Middle frontal gyrus (tissue), 1 donor: ENCODE measurements around the gene ALCAM.
A peak's percentile ranks its signal among the peaks of the same experiment; 100 is the strongest.

Experiments
- DNase-seq: peaks from one replicate; pipeline ENCODE4 v3.0.0-alpha.2; 2015; ENCODE audit warnings: low spot score; ENCODE audit errors: extremely low spot score

The ALCAM gene

DNA sequence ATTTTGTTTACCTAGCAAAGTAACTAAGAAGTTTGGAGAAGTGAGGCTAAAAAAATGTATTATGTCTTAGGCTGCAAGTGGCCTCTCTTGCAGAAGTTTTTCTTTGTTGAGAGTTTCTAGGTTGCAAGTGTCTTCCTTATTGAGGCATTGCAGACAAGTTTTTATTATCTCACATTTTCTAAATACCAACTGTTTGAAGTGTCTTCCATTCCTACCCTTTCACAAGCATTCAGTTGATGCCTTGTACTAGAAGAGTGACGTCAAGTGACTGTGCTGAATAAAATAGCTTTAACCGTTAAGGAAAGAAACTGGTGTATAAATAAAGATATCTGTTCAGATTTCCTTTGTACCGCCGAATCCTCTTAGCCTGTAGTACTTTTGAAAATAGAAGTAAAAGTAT, 123.3 kb downstream of the ALCAM start:
- no peak for DNase-seq

DNA sequence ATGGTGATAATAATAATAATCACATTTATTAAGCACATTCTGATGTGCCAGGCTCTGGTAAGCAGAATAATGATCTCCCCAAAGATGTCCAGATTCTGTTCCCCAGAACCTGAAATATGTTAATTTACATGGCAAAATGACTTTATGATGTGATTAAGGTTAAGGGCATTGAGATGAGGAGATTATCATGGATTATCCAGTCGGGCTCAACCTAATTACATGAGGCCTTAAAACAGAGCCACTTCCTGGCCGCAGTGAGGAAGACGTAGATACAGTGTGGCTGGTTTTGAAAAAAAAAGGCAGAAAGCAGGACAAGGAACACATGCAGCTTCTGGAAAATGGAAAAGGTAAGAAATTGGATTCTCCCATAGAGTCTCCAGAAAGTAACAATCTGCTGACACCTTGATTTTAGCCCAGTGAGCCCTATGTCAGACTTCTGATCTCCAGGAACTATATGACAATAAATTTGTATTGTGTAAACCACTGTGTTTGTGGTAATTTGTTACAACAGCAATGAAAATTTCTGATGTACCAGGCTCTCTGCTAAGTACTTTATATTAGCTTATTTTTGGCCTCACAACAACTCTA, 126.7 kb downstream of the ALCAM start:
- no peak for DNase-seq

DNA sequence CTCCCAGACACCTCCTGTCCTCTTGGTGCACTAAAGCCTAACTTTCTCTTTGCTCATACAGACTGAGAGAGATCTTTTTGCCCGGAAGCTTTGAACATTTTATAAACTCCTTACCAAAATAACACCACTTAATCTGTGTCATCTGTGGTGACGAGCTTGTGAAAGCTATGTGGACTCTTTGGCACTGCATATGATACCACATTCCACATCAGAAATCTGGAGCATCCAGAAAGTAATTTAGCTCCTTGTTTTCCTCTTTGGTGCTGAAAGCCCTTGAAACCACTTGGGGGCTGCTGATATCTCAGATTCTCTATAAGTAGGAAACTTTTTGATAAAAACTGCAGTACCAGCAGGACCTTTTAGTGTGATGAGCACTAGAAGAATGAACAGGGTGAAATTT, 128.3 kb downstream of the ALCAM start:
- DNase-seq: no peak

DNA sequence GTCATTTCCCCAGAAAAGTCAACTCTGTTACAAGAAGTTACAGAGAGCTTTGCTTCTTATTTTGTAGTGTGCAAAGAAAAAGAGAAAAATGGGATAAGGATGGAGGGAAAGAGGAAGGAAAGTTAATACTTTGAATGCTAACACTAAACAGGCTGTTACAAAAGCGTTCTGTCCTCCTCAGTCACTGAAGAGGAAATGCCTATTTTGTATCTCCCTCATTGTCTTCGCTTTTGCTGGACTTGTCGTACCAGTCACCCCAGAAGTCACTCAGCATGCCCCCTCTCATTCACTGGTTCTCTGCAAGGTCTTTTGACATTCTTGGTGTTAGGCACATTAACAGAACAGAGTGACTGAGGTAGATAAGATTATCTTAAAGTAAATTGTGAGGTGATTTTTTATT, 129.6 kb downstream of the ALCAM start:
- no peak for DNase-seq

DNA sequence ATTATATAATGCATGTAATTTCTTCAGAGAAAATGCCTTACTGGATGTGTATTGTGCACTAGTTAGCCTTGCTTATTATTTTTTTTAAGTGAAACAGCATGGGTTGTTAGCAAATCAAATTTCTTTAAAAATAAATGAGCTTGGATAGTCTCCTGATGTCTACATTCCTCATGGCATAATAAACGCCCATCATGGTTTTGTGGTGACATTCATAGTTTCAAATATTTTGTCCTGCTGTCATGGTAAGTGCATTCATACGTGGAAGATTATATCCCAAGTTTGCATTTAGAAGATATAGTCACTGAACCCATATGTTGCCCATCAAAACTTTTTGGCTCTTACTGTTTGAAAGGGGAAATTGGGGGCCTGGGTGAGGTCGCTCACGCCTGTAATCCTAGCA, 130.7 kb downstream of the ALCAM start:
- DNase-seq: no peak

DNA sequence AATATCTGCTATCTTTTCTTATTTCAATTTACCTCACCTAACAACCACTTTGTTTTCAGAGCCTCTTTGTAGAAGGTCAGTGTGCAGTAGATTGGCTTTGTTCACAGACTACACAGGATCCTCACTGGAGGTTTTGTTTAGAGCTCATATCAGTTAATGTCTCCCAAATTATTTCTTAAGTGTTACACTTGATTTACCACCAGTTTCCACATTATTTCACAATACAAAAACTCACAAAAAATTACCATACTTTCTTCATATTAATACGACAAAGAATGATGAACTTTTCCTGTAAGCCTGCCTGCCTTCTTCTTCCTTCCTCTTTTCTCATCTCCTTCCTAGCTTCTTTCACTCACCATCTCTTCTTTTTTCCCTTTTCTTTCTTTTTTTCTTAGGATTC, 133.3 kb downstream of the ALCAM start:
- DNase-seq: no peak

DNA sequence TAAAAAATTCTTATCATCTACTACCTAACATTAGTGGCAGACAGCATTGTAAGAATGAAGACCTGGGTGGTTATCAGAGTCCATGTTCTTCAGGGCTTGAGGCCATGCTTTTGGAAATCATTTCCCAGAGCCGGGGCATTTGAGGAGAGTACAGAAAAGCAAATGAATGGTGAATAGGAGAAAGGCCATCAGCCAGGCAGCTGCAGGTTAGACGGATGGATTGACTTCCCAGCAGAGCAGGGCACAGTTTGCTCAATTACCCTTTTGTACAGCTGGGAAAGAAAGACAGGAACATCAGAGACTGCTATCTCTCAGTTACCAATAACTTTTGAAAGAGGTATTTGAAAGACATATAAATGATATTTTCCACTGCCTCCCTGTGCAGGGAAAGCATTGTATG, 135.6 kb downstream of the ALCAM start:
- DNase-seq: no peak

DNA sequence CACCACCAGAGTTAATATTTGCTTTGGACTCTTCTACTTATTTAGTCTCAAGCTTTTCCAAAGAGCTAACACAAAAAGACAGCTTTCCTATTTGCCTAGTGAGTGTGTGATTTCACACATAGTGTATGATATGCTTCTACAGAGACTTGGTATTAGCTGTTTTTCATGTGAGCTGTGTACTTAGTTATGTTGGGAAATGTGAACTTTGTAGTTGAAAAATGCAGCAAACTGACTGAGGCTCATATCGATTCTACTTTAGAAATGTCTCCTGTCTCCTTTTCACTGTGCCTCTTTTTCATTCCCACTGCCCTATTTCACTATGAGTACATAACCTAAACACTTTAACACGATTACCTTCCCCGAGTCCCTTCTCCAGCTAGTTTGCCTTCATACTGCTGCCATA, 136.5 kb downstream of the ALCAM start:
- no peak for DNase-seq

DNA sequence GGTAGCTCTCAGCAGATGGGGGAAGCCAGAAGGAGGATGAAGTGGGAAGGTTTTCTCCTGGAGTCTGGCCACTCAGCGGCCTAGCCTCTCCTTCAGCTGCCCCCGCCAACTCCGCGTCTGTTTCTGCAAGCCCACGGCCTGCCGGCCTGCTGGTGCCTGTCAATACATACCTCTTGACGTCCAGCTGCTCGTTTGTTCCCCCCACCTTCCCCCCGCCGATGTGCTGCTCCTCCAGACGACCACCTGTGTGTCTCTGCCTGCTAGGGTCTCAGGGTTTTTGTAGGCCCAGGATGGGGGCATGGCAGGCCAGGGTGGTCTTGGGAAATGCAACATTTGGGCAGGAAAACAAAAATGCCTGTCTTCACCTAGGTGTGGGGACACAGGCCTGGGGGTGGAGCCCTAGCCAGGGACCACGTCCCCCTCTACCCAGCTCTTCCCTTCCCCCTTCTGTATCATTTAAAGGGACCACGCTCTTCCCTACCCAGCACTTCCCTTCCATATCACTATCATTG, 137.8 kb downstream of the ALCAM start:
- DNase-seq: no peak

DNA sequence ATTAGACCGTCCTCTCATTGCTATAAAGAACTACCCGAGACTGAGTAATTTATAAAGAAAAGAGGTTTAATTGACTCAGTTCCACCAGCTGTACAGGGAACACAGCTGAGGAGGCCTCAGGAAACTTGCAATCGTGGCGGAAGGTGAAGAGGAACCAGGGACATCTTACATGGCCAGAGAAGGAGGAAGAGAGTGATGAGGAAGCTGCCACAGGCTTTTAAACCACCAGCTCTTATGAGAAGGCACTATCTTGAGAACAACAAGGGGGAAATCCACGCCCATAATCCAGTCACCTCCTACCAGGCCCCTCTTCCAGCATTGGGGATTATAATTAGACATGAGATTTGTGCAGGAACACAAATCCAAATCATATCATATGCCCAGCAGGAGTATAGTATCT, 138.5 kb downstream of the ALCAM start:
- DNase-seq: no peak

DNA sequence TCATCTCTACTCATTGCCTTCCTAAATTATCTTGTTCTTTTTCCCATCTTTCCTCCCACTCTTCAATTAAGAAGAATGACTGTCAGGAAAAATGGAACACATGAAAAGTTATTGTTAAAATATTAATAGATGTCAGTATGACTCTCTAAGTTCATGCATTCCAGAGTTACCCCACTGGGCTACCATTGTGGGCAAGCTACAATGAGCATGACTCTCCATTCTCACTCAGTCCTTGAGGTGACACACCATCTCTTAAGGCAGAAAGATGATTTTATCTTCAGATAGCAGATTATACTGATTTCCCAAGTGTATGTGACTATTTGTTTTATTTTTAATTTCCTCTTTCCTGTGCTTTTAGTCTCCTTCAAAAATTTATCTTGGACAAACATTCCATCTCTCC, 144.3 kb downstream of the ALCAM start:
- DNase-seq: no peak

DNA sequence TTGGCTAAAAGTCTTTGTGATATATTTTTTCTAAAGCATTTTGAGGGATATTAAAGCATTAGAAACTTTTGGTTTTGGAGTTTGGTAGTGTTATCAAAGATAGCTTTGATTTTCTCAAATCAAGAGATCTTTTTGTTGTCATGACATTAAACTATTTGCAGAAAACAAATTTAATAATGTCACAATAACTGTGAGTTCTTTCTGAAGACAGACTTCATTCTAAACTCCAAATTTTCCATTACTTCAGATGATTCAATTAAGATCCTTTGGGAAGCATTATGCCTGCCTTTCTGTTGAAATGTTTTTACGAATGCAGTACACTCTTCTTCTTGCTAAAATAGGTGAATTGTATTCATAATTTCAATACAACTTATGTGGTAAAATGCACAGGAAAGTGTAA, 145.4 kb downstream of the ALCAM start:
- no peak for DNase-seq

DNA sequence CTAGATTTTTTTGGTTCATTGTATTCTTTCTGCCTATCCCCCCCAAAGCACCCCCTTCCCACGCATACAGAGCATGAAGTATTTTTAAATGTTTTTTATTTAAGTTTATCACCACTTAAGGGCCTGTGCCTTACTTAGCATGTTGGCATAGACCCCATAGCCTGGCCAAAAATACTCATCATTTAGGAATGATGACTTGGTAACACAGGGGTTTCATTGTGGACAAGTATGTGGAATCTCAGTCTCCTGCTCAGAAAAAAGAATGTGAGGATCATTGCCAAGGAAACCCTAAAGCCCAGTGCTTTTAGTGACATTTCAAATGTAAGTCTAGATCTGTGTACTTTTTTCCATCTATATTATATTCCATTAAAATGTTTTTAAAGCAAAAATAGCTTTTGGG, 146.3 kb downstream of the ALCAM start:
- no peak for DNase-seq

DNA sequence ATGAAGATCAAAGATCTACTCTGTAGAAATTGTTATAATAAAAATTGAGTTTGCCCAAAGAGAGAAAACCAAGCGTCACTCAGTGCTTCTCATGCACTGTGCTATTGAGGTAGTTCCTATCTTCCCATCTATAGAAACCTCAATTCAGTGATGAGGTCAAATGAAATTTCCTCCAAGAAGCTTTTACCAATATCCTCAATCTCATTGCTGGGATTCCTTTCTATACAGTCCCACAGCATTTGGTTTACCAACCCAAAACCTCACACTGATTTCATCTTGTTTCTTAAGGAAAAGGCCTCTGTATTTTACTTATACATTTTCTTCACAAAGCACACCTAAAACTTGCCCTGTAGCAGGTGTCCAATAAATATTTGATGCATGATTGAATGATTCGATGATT, 147.2 kb downstream of the ALCAM start:
- no peak for DNase-seq

DNA sequence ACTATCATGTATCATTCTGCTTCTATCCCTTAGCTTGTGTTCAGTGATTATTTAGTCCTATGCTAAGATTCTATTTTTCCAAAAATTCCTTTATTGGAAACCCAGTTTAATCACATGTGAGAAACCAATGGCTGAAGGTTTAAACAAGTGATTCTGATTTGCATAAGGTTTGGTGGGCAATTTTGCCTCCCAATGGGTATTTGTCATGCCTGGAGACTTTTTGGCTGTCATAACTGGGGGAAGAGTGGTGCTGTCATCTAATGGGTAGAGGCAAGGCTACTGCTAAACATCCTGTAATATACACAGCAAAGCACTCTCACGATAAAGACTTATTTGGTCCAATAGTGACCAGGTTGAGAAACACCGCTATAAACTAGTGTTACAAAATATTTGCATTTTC, 148.7 kb downstream of the ALCAM start:
- DNase-seq: no peak

DNA sequence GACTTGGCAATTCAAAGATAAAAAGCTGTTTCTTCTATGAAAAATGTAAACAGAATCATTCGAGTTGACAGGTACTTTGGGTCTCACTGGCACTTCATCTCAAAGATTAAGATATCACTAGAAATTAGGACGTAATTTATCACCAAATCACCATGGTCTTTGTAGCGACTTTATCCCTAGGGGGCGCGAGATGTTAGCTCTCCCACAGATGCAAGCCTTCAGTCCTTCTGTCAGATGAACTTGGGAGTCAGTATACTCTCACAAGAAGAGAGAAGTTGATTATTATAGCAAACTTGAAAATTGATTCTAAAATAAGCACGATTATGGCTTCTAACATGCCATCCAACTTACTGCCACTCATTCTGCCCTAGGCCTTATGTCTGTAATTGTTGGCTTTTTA, 150.3 kb downstream of the ALCAM start:
- no peak for DNase-seq

DNA sequence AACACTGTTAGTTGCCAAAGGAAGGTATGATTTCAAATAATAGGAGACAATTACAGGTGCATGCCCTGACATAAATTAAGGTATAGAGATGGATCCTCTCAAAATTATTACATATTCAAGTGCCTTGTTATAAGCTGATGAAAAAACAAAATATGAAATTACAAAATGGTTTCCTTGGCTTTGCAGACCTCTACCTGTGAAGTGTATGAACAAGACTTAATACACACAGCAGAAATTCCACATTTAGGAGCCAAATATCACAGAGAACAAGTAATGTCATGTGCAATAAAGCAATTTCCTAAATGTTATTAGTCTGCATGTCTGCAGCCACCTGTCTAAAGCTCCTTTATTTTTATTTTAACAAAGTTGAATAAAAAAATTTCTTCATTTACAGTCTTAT, 151.5 kb downstream of the ALCAM start:
- DNase-seq: no peak

DNA sequence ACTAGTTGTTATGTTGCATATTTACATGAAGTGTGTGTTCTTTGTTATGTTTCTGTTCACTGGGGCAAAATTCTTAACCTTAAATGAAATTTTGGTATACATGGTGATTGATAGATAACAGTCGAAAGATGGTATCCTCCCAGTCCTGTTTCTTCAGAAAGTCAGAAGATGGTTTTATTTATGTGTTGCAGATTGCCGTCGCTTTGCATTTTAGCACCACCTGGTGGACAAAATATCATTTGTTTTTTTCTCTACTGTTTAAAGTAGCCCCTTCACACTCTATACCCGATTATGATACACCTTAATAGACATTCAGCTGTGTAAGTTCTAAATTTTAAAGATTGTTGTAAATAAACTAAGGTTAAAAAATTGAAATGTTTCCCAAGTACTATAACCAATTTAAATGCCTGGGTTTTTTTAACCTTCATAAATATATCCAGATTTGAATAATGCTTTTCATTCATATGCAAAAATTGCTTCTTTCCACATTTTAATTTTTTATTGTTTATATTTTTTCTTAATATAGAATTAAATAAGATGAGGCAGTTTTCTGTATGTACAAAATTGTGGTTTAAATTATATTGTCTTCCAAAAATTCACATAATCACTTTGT, 152.2 kb downstream of the ALCAM start:
- peak; percentile 84 for DNase-seq

DNA sequence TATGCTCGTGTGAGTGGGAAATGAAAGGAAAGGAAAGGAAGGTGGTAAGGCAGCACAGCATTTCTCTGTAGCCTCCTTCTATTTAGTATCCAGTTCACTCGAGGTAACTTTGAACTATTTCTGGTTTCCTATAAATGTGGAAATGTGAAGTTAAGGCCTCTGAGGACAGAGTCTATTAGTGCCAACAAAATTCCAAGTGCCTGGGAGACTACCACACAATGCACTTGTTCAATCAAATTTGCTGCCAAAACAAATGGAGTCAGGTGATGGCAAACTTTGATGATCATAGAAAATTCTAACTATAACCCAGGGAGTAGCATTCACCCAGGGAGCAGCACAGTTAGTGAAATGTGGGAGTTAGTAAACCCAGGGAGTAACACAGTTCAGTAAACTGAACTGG, 155.1 kb downstream of the ALCAM start:
- no peak for DNase-seq

DNA sequence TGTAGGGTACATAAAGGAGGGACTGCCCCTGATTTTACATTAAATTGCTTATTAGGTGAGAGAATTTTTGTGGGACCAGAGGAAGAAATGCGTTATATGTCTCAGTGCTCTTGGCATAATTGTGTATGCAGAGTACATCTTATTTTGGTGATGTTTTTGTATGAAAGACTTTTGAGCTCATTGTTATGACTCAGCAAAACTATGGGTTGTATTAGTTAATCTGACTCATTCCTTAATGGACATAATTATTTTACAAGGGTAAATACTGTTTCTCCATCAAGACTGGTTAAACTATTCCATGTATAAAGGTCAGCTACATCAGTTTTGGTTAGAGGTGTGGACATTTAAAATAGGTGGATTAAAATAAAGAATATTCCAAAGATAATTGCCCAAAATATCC, 156.8 kb downstream of the ALCAM start:
- no peak for DNase-seq

DNA sequence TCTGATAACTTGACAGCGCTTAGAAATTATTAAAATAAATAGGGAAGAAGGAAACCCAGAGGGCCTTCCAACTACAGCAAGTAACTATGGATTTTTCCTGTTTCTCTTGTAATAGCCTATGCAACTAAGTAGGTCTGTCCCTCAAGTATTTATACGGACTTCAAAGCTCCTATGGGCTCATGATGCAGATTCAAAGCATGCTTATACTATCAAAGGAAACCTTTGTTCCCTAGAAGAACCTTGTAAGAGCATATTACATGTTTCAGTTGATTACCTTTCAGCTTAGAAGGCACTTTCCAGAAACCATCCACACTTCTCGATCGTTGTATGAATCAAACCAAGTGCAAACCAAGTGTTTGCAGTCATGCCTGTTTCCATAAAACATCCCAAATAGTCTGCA, 158.8 kb downstream of the ALCAM start:
- no peak for DNase-seq

DNA sequence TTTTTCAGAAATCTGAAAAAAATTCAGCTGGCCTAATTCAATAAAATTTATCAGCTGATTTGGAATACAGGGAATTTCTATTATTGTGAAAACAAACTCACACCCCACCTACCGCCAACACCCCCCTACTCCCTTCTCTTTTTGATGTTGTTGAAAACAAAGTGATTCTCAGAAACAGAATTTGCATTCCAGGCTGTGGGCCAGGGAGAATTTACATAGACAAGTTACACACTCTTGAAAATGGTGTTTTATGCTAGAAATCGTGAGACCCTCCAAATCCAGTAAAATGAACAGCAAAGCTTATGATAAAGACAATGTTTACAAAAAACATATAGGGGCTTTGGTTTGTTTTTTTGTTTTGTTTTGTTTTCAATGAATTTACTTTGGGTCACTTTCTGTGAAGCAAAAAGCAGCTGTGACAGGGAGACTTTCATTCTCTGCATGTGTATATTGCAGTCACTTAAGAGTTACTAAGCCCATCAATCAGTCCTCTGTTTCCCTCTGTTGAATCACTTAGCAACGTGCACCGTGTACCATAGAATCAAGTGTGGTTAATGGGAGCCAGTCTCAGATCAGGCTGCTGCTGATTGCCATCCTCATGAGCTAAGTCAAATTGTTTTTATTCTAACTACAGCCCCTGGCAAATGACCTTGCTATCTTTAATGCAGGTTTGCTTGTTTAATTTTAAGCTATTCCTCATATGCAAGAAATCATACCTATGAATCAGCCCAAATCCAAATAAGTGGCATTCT, 159.8 kb downstream of the ALCAM start:
- DNase-seq: no peak

DNA sequence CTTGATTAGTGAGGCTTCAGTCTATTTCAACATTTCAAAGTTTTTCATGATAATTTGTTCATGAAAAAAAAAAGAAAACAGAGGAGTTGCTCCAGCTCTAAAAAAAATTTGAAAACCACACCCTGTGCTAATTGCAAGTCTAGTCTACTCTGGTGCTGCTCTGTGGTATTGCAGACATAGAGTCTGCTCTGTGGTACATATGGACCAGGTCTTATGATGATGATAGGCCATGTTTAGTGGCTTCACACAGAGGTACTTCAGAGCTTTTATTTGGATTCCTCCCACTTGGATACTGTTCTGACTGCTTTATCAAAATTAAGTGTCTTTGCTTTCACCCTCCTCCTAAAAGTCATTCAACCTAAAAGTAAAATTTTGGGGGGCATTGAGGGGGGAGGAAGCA, 160.8 kb downstream of the ALCAM start:
- no peak for DNase-seq
